Stimulated activated CD4-positive, alpha-beta T cell treated with anti-CD3 and anti-CD28 coated beads, Interleukin-1b, Interleukin-23, amount 100 ng/mL, for 1 hour (primary cell): ENCODE measurements around the gene AKAP10.
"Not testable (repeated sequence)": the region's sequence is repeated elsewhere in the genome, so short reads cannot be mapped to it uniquely, and the experiment has no call there.

Experiments
- DNase-seq, 2 donors: peaks; one replicate each; pipeline ENCODE4 v3.0.0-alpha.2; 2020; ENCODE audit warnings: low read depth in 2 of 2

AKAP10 gene

GRCh38 chr17:19867079-19867328 is 110.6 kb downstream of the AKAP10 start:
- DNase-seq: no peak

DNA sequence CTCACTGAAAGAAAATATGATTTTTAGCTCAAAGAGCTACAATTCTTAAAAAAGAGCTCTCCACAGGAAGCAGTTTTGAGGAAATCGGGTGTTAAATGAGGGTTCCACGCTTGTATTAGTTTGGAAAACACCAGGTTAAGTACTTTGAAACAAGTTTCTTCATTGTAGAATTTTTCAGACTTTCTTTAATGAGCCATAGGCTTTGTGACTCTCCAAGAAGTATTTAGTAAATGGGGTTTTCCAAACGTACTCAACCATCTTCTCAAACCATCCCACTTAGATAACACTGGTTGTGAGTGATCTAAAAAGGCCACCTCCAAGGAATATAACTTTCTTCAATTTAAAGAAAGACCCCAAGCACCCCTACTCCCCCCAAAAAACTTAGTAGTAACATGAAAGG is 112.6 kb downstream of the AKAP10 start:
- DNase-seq: no peak

GRCh38 chr17:19860647-19861177 is 116.9 kb downstream of the AKAP10 start:
- DNase-seq: not testable (repeated sequence)

DNA sequence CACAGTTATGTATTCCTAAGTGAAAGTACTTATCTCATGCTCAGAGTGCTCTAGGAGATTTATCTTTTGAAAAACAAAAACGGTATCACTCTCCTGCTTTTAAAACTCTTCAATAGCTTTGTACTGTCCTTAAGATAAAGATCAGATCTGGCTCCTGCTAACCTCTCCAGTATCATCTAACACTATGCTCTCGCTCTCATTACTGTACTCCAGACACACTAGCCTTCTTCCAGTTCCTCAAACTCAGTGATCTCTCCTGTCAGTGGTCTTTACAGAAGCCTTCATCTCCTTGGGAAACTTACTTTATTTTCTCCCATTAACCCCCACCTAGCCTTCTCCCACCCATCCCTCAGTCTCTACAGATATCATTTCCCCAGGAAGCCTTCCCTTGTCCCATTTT is 120.0 kb downstream of the AKAP10 start:
- no peak for DNase-seq
